A673 (cell line): ENCODE results near the gene JMJD7.

Source experiments
- EZH2 ChIP-seq: fragments of 200-600 bp; sonication (generic); IDR thresholded peaks from 2 replicates; pipeline ENCODE4 v1.6.1; 2017; ENCODE audit warnings: borderline replicate concordance, low read depth, mild to moderate bottlenecking, mixed read lengths, antibody characterized with exemption, low read length; ENCODE audit not compliant: poor library complexity, severe bottlenecking
- TF ChIP-seq, protein P1 (sequence below): fragments of 300-800, 200-600 bp; sonication (generic); conservative IDR thresholded peaks from 2 replicates; pipeline ENCODE4 v1.5.1; 2017; ENCODE audit warnings: low read depth, mild to moderate bottlenecking, antibody characterized with exemption, low read length, moderate library complexity, mixed read lengths

DNA sequence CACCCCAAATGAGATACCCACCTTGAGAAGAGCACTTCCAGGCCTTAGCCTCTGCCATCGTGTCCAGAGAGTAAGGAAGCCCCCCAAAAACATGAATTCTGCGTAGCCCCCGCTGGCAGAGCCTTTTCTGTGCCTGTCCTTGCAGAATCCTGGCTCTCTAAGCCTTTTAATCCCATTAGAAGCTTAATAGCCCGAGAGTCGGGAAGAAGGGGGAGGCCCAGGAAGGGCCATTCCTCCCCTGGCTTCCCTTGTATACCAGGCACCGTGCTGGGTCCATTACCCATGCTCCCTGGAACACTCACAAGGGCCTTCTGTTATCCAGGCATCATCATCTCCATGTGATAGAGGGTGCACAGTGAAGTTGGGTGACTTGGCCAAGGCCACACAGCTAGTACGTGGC, 58.8 kb downstream of the JMJD7 start:
- TF ChIP-seq, protein P1, sequence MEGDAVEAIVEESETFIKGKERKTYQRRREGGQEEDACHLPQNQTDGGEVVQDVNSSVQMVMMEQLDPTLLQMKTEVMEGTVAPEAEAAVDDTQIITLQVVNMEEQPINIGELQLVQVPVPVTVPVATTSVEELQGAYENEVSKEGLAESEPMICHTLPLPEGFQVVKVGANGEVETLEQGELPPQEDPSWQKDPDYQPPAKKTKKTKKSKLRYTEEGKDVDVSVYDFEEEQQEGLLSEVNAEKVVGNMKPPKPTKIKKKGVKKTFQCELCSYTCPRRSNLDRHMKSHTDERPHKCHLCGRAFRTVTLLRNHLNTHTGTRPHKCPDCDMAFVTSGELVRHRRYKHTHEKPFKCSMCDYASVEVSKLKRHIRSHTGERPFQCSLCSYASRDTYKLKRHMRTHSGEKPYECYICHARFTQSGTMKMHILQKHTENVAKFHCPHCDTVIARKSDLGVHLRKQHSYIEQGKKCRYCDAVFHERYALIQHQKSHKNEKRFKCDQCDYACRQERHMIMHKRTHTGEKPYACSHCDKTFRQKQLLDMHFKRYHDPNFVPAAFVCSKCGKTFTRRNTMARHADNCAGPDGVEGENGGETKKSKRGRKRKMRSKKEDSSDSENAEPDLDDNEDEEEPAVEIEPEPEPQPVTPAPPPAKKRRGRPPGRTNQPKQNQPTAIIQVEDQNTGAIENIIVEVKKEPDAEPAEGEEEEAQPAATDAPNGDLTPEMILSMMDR: no peak
- no peak for TF ChIP-seq EZH2
